Activated CD8-positive, alpha-beta T cell treated with anti-CD3 and anti-CD28 coated beads for 36 hours (primary cell): Measurements from ENCODE around the gene PCDH15. TPM values are rescaled to one million over a fixed set of nuclear protein-coding genes. Genes with fewer than 3 reads are reported as not detected.

ENCODE experiments used
- ATAC-seq: fragments of 200-7000 bp; cut with Tn5 transposase; one replicate; pipeline ENCODE4 v1.10.0; 2021; ENCODE audit warnings: mild to moderate bottlenecking, moderate library complexity
- CTCF ChIA-PET: fragments of 350-600 bp; sonication (Branson Sonifier 250); formaldehyde crosslinking; loops from one replicate; lab custom pipeline; 2021; ENCODE audit warnings: antibody characterized with exemption; lab: Charles Lee
- POLR2A ChIA-PET: fragments of 350-600 bp; sonication (Branson Sonifier 250); formaldehyde crosslinking; loops from one replicate; lab custom pipeline; 2021; ENCODE audit warnings: antibody characterized with exemption; lab: Charles Lee
- DNase-seq: peaks from one replicate; pipeline ENCODE4 v3.0.0-alpha.2; 2020
- H3K27ac Mint-ChIP-seq: one replicate; pipeline ENCODE4 v1.8.0; 2021; ENCODE audit warnings: mild to moderate bottlenecking, mixed read lengths
- H3K27me3 Mint-ChIP-seq: one replicate; pipeline ENCODE4 v1.8.0; 2021; ENCODE audit warnings: mixed read lengths
- H3K36me3 Mint-ChIP-seq: one replicate; pipeline ENCODE4 v1.8.0; 2021; ENCODE audit warnings: low read depth, mixed read lengths
- H3K4me1 Mint-ChIP-seq: one replicate; pipeline ENCODE4 v1.8.0; 2021; ENCODE audit warnings: low read depth, mixed read lengths
- H3K4me3 Mint-ChIP-seq: one replicate; pipeline ENCODE4 v1.8.0; 2021; ENCODE audit warnings: mild to moderate bottlenecking, moderate library complexity, mixed read lengths
- H3K9me3 Mint-ChIP-seq: one replicate; pipeline ENCODE4 v1.8.0; 2021; ENCODE audit warnings: mixed read lengths
- CTCF ChIP-seq: fragments of 200-600 bp; IDR thresholded peaks from one replicate; pipeline ENCODE4 v1.8.0; 2022; ENCODE audit warnings: antibody characterized with exemption, mild to moderate bottlenecking
- intact Hi-C: fragments of 100-400 bp; cut with micrococcal nuclease; formaldehyde crosslinking; loops from one replicate; pipeline ENCODE4 v1.10.0; 2022
- total RNA-seq, 2 experiments: library from RNA; stranded (reverse); gene quantifications; one replicate each; pipeline ENCODE4 v1.2.3, GENCODE V29; 2021

PCDH15 gene
- total RNA-seq, 2 experiments from 2014 or later, result not detected

GRCh38 chr10:53786236-53786900 is 1014.7 kb downstream of the PCDH15 start:
- no peak for DNase-seq
- Mint-ChIP-seq H3K9me3 (peaks cover 1% of the 10 kb centered on the region), H3K4me3 (no peak overlapping the region), H3K27me3 (no peaks in the 10 kb centered on the region), H3K36me3 (no peaks in the 10 kb centered on the region), H3K27ac (no peak overlapping the region), H3K4me1 (no peaks in the 10 kb centered on the region)
- CTCF ChIA-PET, result no interaction called here
- ATAC-seq, result no peak
- intact Hi-C loops, result no loop called here
- POLR2A ChIA-PET, result no interaction called here
- no peak for TF ChIP-seq CTCF

- H3K27me3 Mint-ChIP-seq, result no peaks in the 10 kb centered on the region
- intact Hi-C loops, result no loop called here
- no peak for DNase-seq
- no peak for ATAC-seq
- ChIA-PET POLR2A (no interaction called here), CTCF (no interaction called here)
- H3K27ac Mint-ChIP-seq, result no peak overlapping the region
- H3K9me3 Mint-ChIP-seq, result peaks cover 4% of the 10 kb centered on the region
- TF ChIP-seq CTCF, result no peak
- no peaks in the 10 kb centered on the region for H3K36me3 Mint-ChIP-seq
- H3K4me3 Mint-ChIP-seq, result no peak overlapping the region
- H3K4me1 Mint-ChIP-seq, result no peaks in the 10 kb centered on the region
Measured at GRCh38 chr10:53771701-53772100, 1029.3 kb downstream of the PCDH15 start.

GRCh38 chr10:53770903-53771302 is 1030.1 kb downstream of the PCDH15 start:
- DNase-seq, result no peak
- Mint-ChIP-seq H3K27me3 (no peaks in the 10 kb centered on the region), H3K9me3 (peaks cover 7% of the 10 kb centered on the region), H3K4me3 (no peak overlapping the region), H3K27ac (no peak overlapping the region), H3K4me1 (no peaks in the 10 kb centered on the region), H3K36me3 (no peaks in the 10 kb centered on the region)
- intact Hi-C loops, result no loop called here
- no peak for ATAC-seq
- ChIA-PET CTCF (no interaction called here), POLR2A (no interaction called here)
- no peak for TF ChIP-seq CTCF

GRCh38 chr10:53765311-53765710 is 1035.7 kb downstream of the PCDH15 start:
- Mint-ChIP-seq H3K36me3 (no peaks in the 10 kb centered on the region), H3K27ac (no peak overlapping the region), H3K27me3 (no peaks in the 10 kb centered on the region), H3K9me3 (peaks cover 6% of the 10 kb centered on the region), H3K4me1 (no peaks in the 10 kb centered on the region), H3K4me3 (no peak overlapping the region)
- intact Hi-C loops, result no loop called here
- no peak for TF ChIP-seq CTCF
- ATAC-seq (no peak), DNase-seq (no peak)
- ChIA-PET CTCF (no interaction called here), POLR2A (no interaction called here)

- POLR2A ChIA-PET, result no interaction called here
- CTCF ChIA-PET, result no interaction called here
Measured at GRCh38 chr10:53754596-53755250, 1046.3 kb downstream of the PCDH15 start.

More at GRCh38 chr10:53754596-53755250, 1046.3 kb downstream of the PCDH15 start:
- TF ChIP-seq CTCF, result no peak
- Mint-ChIP-seq H3K36me3 (no peaks in the 10 kb centered on the region), H3K27me3 (no peaks in the 10 kb centered on the region), H3K27ac (no peak overlapping the region), H3K4me1 (no peaks in the 10 kb centered on the region), H3K9me3 (peaks cover 2% of the 10 kb centered on the region), H3K4me3 (no peak overlapping the region)
- ATAC-seq (no peak), DNase-seq (no peak)
- intact Hi-C loops, result no loop called here
